ENCODE measurements around the gene SIRPA.
A peak's percentile ranks its signal among the peaks of the same experiment; 100 is the strongest.

Gene SIRPA

GRCh38 chr20:1857466-1857865, 37.7 kb upstream of the SIRPA start:
- no peak for FAIRE-seq
- no peak for DNase-seq (ENCODE audit: insufficient read length)
- TF ChIP-seq TAF1 (IDR thresholded peaks at IDR 0.05; ENCODE audit: borderline replicate concordance, low read depth, low read length) (no peak), POLR2A (IDR thresholded peaks at IDR 0.05; ENCODE audit: low read depth, low read length) (no peak), POLR2AphosphoS5 (IDR thresholded peaks at IDR 0.05; ENCODE audit: low read depth, low read length) (no peak)

GRCh38 chr20:1858871-1859270, 36.3 kb upstream of the SIRPA start:
- TF ChIP-seq TAF1 (IDR thresholded peaks at IDR 0.05; ENCODE audit: borderline replicate concordance, low read depth, low read length) = no peak
- no peak for TF ChIP-seq POLR2A (IDR thresholded peaks at IDR 0.05; ENCODE audit: low read depth, low read length)
- no peak for TF ChIP-seq POLR2AphosphoS5 (IDR thresholded peaks at IDR 0.05; ENCODE audit: low read depth, low read length)
- FAIRE-seq (peak; percentile 27), DNase-seq (ENCODE audit: insufficient read length) (no peak)

GRCh38 chr20:1860446-1860845, 34.8 kb upstream of the SIRPA start:
- TF ChIP-seq POLR2AphosphoS5 (IDR thresholded peaks at IDR 0.05; ENCODE audit: low read depth, low read length) = no peak
- TF ChIP-seq TAF1 (IDR thresholded peaks at IDR 0.05; ENCODE audit: borderline replicate concordance, low read depth, low read length) = no peak
- TF ChIP-seq POLR2A (IDR thresholded peaks at IDR 0.05; ENCODE audit: low read depth, low read length) = no peak
- DNase-seq (ENCODE audit: insufficient read length) (no peak), FAIRE-seq (no peak)

GRCh38 chr20:1861347-1861976, 33.7 kb upstream of the SIRPA start:
- TF ChIP-seq TAF1 (IDR thresholded peaks at IDR 0.05; ENCODE audit: borderline replicate concordance, low read depth, low read length) (no peak), POLR2A (IDR thresholded peaks at IDR 0.05; ENCODE audit: low read depth, low read length) (no peak), POLR2AphosphoS5 (IDR thresholded peaks at IDR 0.05; ENCODE audit: low read depth, low read length) (no peak)
- DNase-seq (ENCODE audit: insufficient read length) = no peak
- FAIRE-seq = peak; percentile 46

- no peak for FAIRE-seq
- TF ChIP-seq POLR2AphosphoS5 (IDR thresholded peaks at IDR 0.05; ENCODE audit: low read depth, low read length) (no peak), TAF1 (IDR thresholded peaks at IDR 0.05; ENCODE audit: borderline replicate concordance, low read depth, low read length) (no peak), POLR2A (IDR thresholded peaks at IDR 0.05; ENCODE audit: low read depth, low read length) (no peak)
- no peak for DNase-seq (ENCODE audit: insufficient read length)
Measured at GRCh38 chr20:1861996-1862662, 33.1 kb upstream of the SIRPA start.

GRCh38 chr20:1862663-1863053, 32.5 kb upstream of the SIRPA start:
- FAIRE-seq (no peak), DNase-seq (ENCODE audit: insufficient read length) (no peak)
- TF ChIP-seq POLR2AphosphoS5 (IDR thresholded peaks at IDR 0.05; ENCODE audit: low read depth, low read length) = no peak
- no peak for TF ChIP-seq POLR2A (IDR thresholded peaks at IDR 0.05; ENCODE audit: low read depth, low read length)
- no peak for TF ChIP-seq TAF1 (IDR thresholded peaks at IDR 0.05; ENCODE audit: borderline replicate concordance, low read depth, low read length)

GRCh38 chr20:1863296-1863695, 31.9 kb upstream of the SIRPA start:
- no peak for FAIRE-seq
- DNase-seq (ENCODE audit: insufficient read length) = no peak
- TF ChIP-seq POLR2AphosphoS5 (IDR thresholded peaks at IDR 0.05; ENCODE audit: low read depth, low read length) (no peak), POLR2A (IDR thresholded peaks at IDR 0.05; ENCODE audit: low read depth, low read length) (no peak), TAF1 (IDR thresholded peaks at IDR 0.05; ENCODE audit: borderline replicate concordance, low read depth, low read length) (no peak)

- no peak for TF ChIP-seq POLR2AphosphoS5 (IDR thresholded peaks at IDR 0.05; ENCODE audit: low read depth, low read length)
- no peak for TF ChIP-seq TAF1 (IDR thresholded peaks at IDR 0.05; ENCODE audit: borderline replicate concordance, low read depth, low read length)
- TF ChIP-seq POLR2A (IDR thresholded peaks at IDR 0.05; ENCODE audit: low read depth, low read length) = no peak
- DNase-seq (ENCODE audit: insufficient read length) (no peak), FAIRE-seq (peak; percentile 14)
Measured at GRCh38 chr20:1866834-1867233, 28.4 kb upstream of the SIRPA start.

GRCh38 chr20:1867495-1868260, 27.5 kb upstream of the SIRPA start:
- no peak for DNase-seq (ENCODE audit: insufficient read length)
- no peak for TF ChIP-seq POLR2AphosphoS5 (IDR thresholded peaks at IDR 0.05; ENCODE audit: low read depth, low read length)
- no peak for TF ChIP-seq TAF1 (IDR thresholded peaks at IDR 0.05; ENCODE audit: borderline replicate concordance, low read depth, low read length)
- no peak for TF ChIP-seq POLR2A (IDR thresholded peaks at IDR 0.05; ENCODE audit: low read depth, low read length)
- peak; percentile 17 for FAIRE-seq

- DNase-seq (ENCODE audit: insufficient read length) = no peak
- no peak for TF ChIP-seq POLR2AphosphoS5 (IDR thresholded peaks at IDR 0.05; ENCODE audit: low read depth, low read length)
- FAIRE-seq = no peak
Measured at GRCh38 chr20:1868856-1869255, 26.4 kb upstream of the SIRPA start.

- FAIRE-seq = no peak
- TF ChIP-seq TAF1 (IDR thresholded peaks at IDR 0.05; ENCODE audit: borderline replicate concordance, low read depth, low read length) (no peak), POLR2A (IDR thresholded peaks at IDR 0.05; ENCODE audit: low read depth, low read length) (no peak)
- no peak for DNase-seq (ENCODE audit: insufficient read length)
Measured at GRCh38 chr20:1870323-1870722, 24.9 kb upstream of the SIRPA start.

Data from GM12892 (cell line).